IgD-negative memory B cell (primary cell): ENCODE data around the gene MICAL3. TPM values are rescaled to one million over a fixed set of nuclear protein-coding genes. Genes with fewer than 3 reads are reported as not detected.

Experiments
- H3K27ac Mint-ChIP-seq, 3 donors: one replicate each; pipeline ENCODE4 v1.8.0; 2020 to 2022; ENCODE audit warnings: mild to moderate bottlenecking in 3 of 3, mixed read lengths in 3 of 3, moderate library complexity in 1 of 3
- H3K27me3 Mint-ChIP-seq: one replicate; pipeline ENCODE4 v1.8.0; 2021; ENCODE audit warnings: mixed read lengths
- H3K36me3 Mint-ChIP-seq: one replicate; pipeline ENCODE4 v1.8.0; 2020; ENCODE audit warnings: mild to moderate bottlenecking, mixed read lengths
- H3K4me1 Mint-ChIP-seq, 3 donors: one replicate each; pipeline ENCODE4 v1.8.0; 2020 to 2022; ENCODE audit warnings: mixed read lengths in 3 of 3, mild to moderate bottlenecking in 1 of 3
- H3K4me3 Mint-ChIP-seq, 4 donors: one replicate each; pipeline ENCODE4 v1.8.0; 2020 to 2022; ENCODE audit warnings: mild to moderate bottlenecking in 4 of 4, mixed read lengths in 4 of 4, moderate library complexity in 3 of 4
- H3K9me3 Mint-ChIP-seq, 3 donors: one replicate each; pipeline ENCODE4 v1.8.0; 2020 to 2021; ENCODE audit warnings: mixed read lengths in 3 of 3, mild to moderate bottlenecking in 1 of 3
- polyA plus RNA-seq: library from polyadenylated mRNA; unstranded; fragments of 300-500 nt; fragmentation: Illumina TruSeq; gene quantifications from one replicate; pipeline ENCODE4 v1.2.3, GENCODE V29; 2021

MICAL3 gene
- polyA plus RNA-seq, 1 donor from 2014 or later, result 12.0 TPM

DNA sequence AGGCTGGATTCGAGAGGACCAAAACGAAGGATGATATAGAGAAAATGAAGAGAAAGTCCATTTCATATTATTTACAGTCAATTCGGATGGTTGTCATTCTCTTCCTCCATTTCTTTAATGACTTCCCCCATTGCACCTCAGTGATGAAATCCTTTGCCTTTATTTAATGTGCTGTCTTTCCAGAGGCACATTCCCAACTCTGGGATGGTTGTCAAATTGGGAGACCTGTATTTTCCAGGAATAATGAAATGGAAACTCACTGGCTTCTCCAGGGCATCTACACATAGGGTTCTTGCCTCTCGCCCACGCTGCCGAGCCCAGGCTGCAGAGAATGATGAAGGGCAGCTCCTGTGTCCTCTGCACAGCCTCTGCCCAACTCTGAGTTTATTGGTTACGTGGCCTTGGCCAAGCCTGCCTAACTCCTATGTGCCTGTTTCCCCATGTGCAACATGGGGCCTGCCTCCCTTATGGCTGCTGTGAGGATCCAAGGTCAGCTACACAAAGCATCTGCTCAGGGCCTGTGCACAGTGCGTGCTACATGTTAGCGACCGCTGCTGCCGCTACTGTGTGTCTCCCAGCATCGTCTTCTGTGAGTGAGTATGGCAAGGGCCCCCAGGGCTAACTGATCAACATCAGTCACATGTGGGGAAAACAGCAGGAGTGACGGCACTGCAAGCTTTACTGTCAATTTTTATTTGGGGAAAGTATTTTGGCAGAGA is 168.6 kb downstream of the MICAL3 start:
- Mint-ChIP-seq H3K9me3 (no peaks in the 10 kb centered on the region), H3K4me1 (no peaks in the 10 kb centered on the region), H3K27me3 (no peaks in the 10 kb centered on the region), H3K36me3 (no peaks in the 10 kb centered on the region), H3K27ac (peak overlapping the region; percentile 19 to 71 (median 58)), H3K4me3 (no peak overlapping the region)

DNA sequence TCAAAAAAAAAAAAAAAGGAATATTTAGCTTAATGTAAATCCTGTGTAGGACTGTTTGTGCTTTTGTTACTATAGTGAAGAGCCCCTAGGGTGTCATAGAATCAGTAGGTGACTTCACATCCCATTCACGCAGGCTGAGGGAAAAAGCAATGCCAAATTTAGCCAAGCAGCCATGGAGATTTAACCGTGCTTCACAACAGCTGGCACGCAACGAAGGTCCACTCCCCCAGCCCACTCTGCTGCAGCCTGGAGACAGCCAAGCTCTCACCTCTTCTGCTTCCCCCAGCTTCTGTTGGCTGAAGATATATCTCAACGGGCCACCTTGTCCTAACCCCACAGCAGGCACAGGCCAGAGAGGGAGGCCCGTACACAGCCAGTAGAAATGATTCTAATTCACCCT is 171.3 kb downstream of the MICAL3 start:
- Mint-ChIP-seq H3K27me3 (no peaks in the 10 kb centered on the region), H3K4me3 (no peak overlapping the region), H3K27ac (no peak overlapping the region), H3K4me1 (peaks cover 0 to 1% (median 0%) of the 10 kb centered on the region in 3 donors), H3K36me3 (no peaks in the 10 kb centered on the region), H3K9me3 (no peaks in the 10 kb centered on the region)

DNA sequence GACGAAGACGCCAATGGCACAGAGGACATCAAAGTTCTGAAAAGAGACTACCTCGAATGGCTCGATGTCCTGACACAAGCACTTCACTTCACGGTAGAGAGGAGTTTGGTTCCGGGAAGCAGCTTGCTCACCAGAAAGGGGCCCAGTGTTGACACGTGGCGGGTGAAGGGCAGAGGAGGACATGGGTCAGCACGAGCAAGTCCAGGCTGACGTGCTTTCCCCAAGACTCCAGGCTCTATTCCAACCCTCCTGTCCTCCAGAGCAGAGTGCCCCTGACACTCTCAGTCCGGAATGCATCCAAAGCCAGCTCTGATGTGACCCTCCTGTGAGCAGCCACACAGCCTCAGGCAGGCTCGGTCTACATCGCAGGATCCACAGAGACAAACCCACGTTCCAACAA is 172.6 kb downstream of the MICAL3 start:
- Mint-ChIP-seq H3K36me3 (no peaks in the 10 kb centered on the region), H3K4me3 (no peak overlapping the region), H3K9me3 (no peaks in the 10 kb centered on the region), H3K4me1 (peaks cover 0 to 1% (median 0%) of the 10 kb centered on the region in 3 donors), H3K27ac (no peak overlapping the region), H3K27me3 (no peaks in the 10 kb centered on the region)

DNA sequence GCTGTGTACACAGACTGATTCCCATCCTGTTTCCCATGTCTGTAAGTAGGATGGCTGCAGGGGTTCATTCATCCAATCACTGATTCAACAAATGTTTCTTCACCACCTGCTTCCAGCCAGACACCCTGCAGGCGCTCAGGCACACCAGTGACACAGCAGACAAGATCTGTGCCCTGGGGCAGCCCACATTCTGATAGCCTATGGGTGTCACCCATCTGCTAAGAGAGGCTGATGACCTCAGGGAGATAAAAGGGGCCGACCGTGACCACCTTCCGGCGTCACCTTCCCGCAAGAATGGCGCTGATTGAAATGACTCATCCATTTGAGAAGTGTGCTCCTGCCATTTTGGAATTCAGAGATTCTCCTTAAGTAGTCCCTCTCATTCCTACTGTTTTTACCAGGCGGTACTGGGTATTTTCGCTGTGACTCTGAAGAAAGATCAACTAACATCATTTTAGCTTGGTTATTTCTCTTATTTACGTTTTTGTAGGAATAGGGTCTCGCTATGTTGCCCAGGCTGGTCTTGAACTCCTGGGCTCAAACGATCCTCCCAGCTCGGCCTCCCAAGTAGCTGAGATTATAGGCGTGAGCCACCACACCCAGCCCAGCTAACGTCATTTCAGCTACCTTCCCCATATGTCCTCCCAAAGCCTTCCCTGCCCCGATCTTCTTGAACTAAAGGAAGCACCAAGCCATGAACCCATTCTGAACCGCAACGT is 176.8 kb downstream of the MICAL3 start:
- Mint-ChIP-seq H3K27ac (peak overlapping the region in 2 of 3 donors; percentile 22 to 56), H3K4me1 (peaks cover 0 to 4% (median 3%) of the 10 kb centered on the region in 3 donors), H3K4me3 (no peak overlapping the region), H3K9me3 (no peaks in the 10 kb centered on the region), H3K36me3 (peaks cover 3% of the 10 kb centered on the region), H3K27me3 (no peaks in the 10 kb centered on the region)

DNA sequence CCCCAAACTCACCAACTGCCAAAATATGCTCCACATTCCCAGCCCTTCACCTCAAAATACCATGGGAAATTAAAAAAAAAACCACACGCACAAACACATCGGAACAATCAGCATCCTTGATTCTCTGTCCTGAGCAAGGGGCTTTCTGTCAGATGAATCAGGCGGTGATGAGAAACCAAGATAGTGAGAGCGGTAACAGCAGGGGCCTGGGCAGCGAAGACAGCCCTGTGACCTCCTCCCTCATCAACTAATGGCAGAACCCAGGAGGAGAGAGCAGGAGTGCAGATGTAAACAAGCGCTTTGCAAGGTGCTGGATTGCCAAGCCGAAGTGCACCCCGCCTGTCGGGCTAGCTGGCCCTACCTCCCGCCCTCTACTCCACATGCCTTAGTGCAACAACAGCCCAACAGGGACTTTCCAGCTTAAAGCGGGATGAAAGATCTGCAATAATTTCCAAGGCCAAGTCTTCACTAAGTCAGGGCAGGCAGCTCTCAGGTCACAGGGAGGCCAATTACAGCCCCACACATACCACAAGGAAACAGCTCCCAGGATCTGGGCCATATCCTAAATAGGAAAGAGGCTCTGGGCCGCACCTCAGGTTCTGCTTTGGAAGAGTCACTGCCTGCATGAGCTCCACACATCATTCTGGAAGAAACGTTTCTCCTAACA is 177.9 kb downstream of the MICAL3 start:
- H3K36me3 Mint-ChIP-seq, result peaks cover 3% of the 10 kb centered on the region
- H3K27me3 Mint-ChIP-seq, result no peaks in the 10 kb centered on the region
- H3K4me3 Mint-ChIP-seq, result no peak overlapping the region
- H3K4me1 Mint-ChIP-seq, result peaks cover 0 to 5% (median 4%) of the 10 kb centered on the region in 3 donors
- H3K27ac Mint-ChIP-seq, result no peak overlapping the region
- no peaks in the 10 kb centered on the region for H3K9me3 Mint-ChIP-seq

DNA sequence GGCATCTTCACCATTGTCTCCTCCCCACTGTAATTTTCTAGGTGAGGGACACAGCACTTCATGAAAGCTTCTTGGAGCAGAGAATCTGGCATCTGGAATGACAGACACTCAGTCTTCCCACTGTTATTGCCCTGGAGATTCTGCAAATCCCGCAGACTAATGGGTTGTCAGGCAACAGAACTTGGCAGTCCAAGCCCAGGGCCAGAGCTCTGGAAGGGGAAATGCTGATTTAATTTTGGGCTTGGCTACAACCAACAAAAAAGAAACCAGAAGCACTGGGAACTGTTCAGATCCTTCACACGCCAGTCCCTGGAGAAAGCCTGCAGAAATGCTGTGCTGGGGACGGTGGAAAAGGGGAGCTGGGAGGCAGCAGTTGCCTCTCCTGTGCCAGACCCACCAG is 178.6 kb downstream of the MICAL3 start:
- Mint-ChIP-seq H3K27me3 (no peaks in the 10 kb centered on the region), H3K36me3 (peaks cover 3% of the 10 kb centered on the region), H3K4me1 (peaks cover 0 to 5% (median 4%) of the 10 kb centered on the region in 3 donors), H3K9me3 (no peaks in the 10 kb centered on the region), H3K27ac (no peak overlapping the region), H3K4me3 (no peak overlapping the region)

DNA sequence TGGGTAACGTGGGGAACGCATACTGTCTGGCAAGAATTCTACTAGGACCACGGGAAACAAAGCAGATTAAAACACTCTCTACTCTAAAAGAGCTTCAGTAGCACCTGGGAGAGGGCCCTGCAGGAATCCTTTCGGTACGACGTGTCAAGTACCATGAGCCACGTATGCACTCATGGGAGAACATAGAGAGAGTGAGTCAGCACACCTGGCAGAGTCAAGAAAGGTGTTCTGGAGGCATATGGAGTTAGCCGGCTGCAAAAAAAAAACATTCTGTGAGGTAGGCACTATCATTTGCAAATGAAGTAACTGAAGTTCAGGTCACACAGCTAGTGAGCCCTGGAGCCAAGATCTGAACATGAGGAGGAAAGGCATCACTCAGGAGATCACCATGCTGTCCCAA is 179.0 kb downstream of the MICAL3 start:
- H3K36me3 Mint-ChIP-seq, result peaks cover 3% of the 10 kb centered on the region
- peaks cover 0 to 5% (median 4%) of the 10 kb centered on the region in 3 donors for H3K4me1 Mint-ChIP-seq
- no peak overlapping the region for H3K4me3 Mint-ChIP-seq
- H3K9me3 Mint-ChIP-seq, result no peaks in the 10 kb centered on the region
- H3K27me3 Mint-ChIP-seq, result no peaks in the 10 kb centered on the region
- peak overlapping the region in 1 of 3 donors; percentile 37 for H3K27ac Mint-ChIP-seq

DNA sequence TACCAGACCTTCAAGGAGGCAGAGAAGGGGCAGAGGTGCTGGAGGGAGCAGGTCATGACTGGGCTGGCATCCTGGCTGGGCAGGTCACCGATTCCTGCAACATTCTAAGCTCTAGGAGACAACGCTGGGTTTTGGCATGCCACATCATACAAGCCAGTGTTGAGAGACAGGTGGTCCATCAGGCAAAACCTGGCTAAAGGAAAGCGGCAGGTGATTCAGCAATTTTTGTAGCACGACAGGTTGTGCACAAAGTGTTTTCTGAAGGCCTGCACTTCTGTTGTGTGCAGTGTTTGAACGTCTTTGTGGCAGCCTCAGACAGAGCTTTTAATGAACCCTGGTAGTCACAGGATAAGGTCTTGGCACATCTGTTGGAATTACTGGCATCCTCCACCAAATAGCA is 180.2 kb downstream of the MICAL3 start:
- H3K4me1 Mint-ChIP-seq, result peaks cover 0 to 4% (median 3%) of the 10 kb centered on the region in 3 donors
- H3K9me3 Mint-ChIP-seq, result no peaks in the 10 kb centered on the region
- peaks cover 3% of the 10 kb centered on the region for H3K36me3 Mint-ChIP-seq
- no peaks in the 10 kb centered on the region for H3K27me3 Mint-ChIP-seq
- H3K4me3 Mint-ChIP-seq, result no peak overlapping the region
- H3K27ac Mint-ChIP-seq, result peak overlapping the region in 2 of 3 donors; percentile 37 to 76

DNA sequence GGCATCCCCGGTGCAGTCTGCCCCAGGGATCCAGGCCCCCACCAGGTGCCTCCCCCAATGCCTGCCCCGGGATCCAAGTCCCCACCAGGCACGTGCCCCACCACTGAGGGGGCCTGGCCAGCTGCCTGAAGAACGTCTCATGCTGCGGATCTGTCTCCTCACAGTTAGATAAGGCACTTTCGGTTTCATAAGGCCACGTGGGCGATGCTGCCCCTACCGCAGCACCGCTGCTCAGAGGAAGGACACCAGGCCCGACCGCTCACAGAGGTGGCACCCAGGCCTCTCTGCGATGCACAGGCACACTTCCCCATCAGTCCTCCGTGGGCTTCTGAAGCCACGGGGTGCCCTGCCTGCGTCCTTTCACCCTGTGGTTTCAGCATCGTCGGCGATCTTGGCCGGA is 182.0 kb downstream of the MICAL3 start:
- H3K9me3 Mint-ChIP-seq, result no peaks in the 10 kb centered on the region
- peaks cover 3% of the 10 kb centered on the region for H3K36me3 Mint-ChIP-seq
- H3K4me3 Mint-ChIP-seq, result peak overlapping the region in 2 of 4 donors; percentile 10 to 37
- no peaks in the 10 kb centered on the region for H3K27me3 Mint-ChIP-seq
- H3K27ac Mint-ChIP-seq, result peak overlapping the region; percentile 53 to 86 (median 81)
- peaks cover 0 to 4% (median 3%) of the 10 kb centered on the region in 3 donors for H3K4me1 Mint-ChIP-seq

DNA sequence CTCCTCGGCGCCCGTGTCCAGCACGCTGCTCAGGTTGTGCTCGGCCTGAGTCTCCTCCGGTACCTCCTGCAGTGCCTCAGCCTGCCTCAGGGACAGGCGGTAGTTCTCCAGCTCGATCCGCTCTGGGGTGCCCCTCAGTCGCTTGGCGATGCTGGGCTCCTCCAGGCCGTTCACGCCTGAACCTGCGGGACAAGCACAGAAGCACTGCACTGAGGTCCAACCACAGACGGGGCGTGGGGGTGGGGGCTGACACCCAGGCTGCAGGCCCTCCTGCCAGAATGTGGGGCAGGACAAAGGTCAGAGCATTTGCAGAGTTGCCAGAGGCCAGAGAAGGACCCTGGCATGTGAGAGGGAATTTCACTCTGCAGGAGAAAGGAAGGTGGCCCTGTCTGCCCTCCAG is 182.5 kb downstream of the MICAL3 start:
- Mint-ChIP-seq H3K9me3 (no peaks in the 10 kb centered on the region), H3K27ac (no peak overlapping the region), H3K27me3 (no peaks in the 10 kb centered on the region), H3K4me3 (no peak overlapping the region), H3K36me3 (peaks cover 3% of the 10 kb centered on the region), H3K4me1 (peaks cover 0 to 4% (median 3%) of the 10 kb centered on the region in 3 donors)

DNA sequence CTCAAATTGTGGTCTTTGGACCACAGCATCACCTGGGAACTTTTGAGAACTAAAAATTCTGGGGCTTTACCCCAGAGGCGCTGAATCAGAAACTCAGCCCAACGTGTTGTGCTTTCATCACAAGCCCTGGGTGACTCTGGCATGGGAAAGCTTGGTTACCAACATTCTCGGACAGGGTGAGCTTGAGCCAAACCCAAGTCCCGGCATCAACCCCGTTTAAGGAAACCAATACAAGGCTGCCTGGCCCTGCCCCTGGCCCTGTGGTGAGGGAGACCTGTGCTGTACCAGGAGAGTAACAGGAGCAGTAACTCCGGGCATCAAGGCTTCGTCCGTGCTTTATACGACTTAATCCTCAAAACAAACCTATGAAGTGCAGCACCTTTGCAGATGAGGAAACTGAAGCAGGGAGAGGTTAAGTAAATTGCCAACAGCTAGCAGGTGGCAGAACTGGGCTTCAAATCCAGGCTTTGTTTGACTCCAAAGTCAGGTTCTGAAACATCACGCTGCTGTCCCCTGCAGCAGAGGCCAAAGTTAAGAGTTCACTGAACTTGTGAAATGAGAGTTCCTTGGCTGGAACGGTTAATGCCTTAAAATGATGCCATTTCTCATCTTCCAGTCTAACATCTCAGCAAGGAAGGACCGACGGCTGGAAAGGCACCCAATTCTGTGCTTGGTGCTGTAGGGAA is 186.0 kb downstream of the MICAL3 start:
- H3K36me3 Mint-ChIP-seq, result peaks cover 3% of the 10 kb centered on the region
- peaks cover 0 to 3% (median 2%) of the 10 kb centered on the region in 3 donors for H3K4me1 Mint-ChIP-seq
- no peak overlapping the region for H3K4me3 Mint-ChIP-seq
- no peaks in the 10 kb centered on the region for H3K9me3 Mint-ChIP-seq
- H3K27ac Mint-ChIP-seq, result no peak overlapping the region
- H3K27me3 Mint-ChIP-seq, result no peaks in the 10 kb centered on the region

DNA sequence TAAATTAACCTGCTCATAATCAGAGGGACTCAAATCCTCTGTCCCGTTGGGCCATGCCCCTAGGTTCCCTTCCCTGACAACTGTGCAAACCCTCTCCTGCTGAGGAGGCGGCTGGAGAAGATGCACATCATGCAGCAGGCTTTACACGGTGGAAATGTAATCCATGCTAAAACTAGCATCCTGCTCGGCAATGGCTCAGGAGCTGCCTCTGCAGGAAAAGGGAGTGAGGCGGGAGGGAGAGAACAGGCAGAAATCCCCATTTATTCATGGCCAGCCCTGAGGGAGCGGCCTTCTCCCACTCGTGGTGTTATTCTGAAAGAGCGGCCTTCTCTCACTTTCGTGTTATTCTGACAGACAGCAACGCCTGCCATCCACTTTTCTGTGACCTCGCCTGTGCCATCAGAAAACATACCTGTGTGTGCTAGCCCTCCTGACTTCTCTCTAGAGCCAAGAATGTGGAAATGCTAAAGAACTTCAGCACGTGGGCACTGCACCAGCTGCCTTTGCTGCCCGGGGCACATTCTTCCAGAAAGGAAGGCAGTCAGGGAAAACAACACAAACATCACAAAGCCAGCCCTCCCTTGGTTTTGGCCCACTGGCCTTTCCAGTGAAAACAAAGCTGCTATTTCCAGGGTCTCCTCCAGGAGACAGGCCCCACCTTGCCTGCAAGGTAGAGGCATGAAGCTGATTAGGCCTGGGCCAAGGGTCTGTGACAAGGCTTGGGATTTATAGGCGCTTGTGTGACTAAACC is 187.2 kb downstream of the MICAL3 start:
- Mint-ChIP-seq H3K4me3 (peak overlapping the region in 1 of 4 donors; percentile 32), H3K27ac (peak overlapping the region in 2 of 3 donors; percentile 27 to 42), H3K4me1 (no peaks in the 10 kb centered on the region), H3K27me3 (no peaks in the 10 kb centered on the region), H3K36me3 (no peaks in the 10 kb centered on the region), H3K9me3 (no peaks in the 10 kb centered on the region)

DNA sequence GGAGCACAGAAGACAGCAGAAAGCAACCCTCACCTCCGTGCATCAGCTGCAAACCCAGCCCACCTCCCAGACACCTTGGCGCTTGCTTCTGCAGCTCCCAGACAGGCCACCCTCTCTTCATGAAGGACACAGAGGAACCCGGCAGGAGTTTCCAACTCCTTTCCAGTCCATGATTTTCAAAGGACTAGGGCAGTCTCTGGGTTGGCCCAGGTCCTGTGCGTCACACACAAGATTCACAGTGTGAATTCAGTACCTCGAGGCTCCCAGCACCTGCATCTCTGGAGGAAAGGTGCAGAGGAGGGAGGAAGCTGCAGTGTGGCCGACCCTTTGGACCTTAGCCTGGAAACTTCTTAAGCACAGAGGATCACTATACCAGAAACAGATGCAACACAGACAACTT is 189.1 kb downstream of the MICAL3 start:
- no peaks in the 10 kb centered on the region for H3K36me3 Mint-ChIP-seq
- no peaks in the 10 kb centered on the region for H3K27me3 Mint-ChIP-seq
- no peaks in the 10 kb centered on the region for H3K9me3 Mint-ChIP-seq
- H3K4me1 Mint-ChIP-seq, result peaks cover under 1 to 5% (median 4%) of the 10 kb centered on the region in 3 donors
- H3K27ac Mint-ChIP-seq, result peak overlapping the region in 1 of 3 donors; percentile 25
- H3K4me3 Mint-ChIP-seq, result no peak overlapping the region

DNA sequence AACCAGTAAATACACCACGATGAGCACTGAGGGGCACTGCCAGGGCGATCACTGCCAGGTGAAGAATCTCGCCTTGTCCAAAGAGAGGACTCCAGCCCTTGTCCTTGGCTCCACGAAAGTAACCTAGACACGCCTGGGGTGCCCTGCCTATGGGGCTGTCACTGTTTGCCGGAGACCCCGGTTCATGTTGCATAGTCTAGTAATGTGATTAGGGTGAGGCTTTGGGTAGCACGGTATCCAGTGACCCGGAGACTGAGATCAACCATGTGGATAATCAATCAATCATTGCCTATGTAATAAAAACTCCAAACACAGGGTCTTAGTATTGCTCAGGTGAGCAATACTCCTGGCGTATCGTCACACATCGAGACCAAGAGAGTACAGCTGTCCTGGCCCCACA is 190.9 kb downstream of the MICAL3 start:
- no peak overlapping the region for H3K27ac Mint-ChIP-seq
- H3K27me3 Mint-ChIP-seq, result no peaks in the 10 kb centered on the region
- no peaks in the 10 kb centered on the region for H3K36me3 Mint-ChIP-seq
- no peaks in the 10 kb centered on the region for H3K9me3 Mint-ChIP-seq
- H3K4me3 Mint-ChIP-seq, result no peak overlapping the region
- H3K4me1 Mint-ChIP-seq, result peaks cover 5 to 8% (median 6%) of the 10 kb centered on the region in 3 donors
